PFSK-1 (cell line): ENCODE data around the gene KISS1R.

Source experiments
- FOXP2 ChIP-seq: optimal IDR thresholded peaks from 2 replicates; pipeline ENCODE3; 2011; ENCODE audit warnings: borderline replicate concordance, control low read depth, inconsistent platforms; ENCODE audit not compliant: insufficient read depth; ENCODE audit errors: extremely low read length, extremely low read depth
- POLR2AphosphoS5 ChIP-seq: IDR thresholded peaks from 2 replicates; pipeline ENCODE4 v1.6.1; 2012; ENCODE audit warnings: low read depth, mild to moderate bottlenecking, control low read depth, low read length, moderate library complexity
- SIN3A ChIP-seq: IDR thresholded peaks from 2 replicates; pipeline ENCODE4 v1.6.1; 2012; ENCODE audit warnings: mild to moderate bottlenecking, low read length, moderate library complexity, borderline replicate concordance; ENCODE audit not compliant: insufficient read depth
- TAF1 ChIP-seq: IDR thresholded peaks from 2 replicates; pipeline ENCODE4 v1.6.1; 2012; ENCODE audit warnings: low read length, control low read depth, borderline replicate concordance; ENCODE audit not compliant: insufficient read depth
- TF ChIP-seq, protein P1 (sequence below), 2 experiments: IDR thresholded peaks; 2 replicates each; pipeline versions ENCODE4 v1.6.1 to v1.8.0; 2011 to 2012; ENCODE audit warnings: low read depth in 2 of 2, low read length in 2 of 2, control low read depth in 1 of 2, inconsistent platforms in 1 of 2, mild to moderate bottlenecking in 1 of 2, moderate library complexity in 1 of 2; ENCODE audit not compliant: insufficient read depth in 1 of 2

Gene KISS1R

DNA sequence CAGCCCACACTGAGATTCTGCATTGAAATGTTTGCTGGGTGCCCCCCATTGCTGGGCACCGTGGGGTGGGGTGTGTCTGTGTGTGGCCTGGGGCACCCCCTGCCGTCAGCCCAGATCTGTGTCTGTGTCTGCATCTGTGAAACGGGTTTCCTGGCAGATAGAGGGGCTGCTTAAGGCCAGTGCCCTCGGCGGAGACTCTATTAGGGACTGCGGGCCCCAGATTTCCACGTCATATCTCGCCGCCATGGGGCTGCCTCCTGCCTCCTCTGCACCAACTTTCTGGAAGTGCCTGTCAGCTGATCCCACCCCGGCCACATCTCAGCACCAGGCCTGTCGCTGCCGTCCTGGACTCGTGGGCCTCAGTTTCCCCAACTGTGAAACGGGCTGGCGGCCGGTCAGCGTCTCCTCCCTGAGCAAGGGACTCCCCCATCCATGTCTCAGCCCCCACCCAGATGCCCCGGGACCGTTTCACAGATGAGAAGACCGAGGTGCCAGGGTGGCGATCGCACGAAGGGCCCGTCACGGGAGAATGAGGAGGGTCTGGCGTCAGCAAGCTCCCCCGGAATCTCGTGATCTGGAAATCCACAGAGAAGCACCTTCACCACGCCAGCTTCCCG lies 30.1 kb downstream of the KISS1R start:
- TF ChIP-seq, protein P1, sequence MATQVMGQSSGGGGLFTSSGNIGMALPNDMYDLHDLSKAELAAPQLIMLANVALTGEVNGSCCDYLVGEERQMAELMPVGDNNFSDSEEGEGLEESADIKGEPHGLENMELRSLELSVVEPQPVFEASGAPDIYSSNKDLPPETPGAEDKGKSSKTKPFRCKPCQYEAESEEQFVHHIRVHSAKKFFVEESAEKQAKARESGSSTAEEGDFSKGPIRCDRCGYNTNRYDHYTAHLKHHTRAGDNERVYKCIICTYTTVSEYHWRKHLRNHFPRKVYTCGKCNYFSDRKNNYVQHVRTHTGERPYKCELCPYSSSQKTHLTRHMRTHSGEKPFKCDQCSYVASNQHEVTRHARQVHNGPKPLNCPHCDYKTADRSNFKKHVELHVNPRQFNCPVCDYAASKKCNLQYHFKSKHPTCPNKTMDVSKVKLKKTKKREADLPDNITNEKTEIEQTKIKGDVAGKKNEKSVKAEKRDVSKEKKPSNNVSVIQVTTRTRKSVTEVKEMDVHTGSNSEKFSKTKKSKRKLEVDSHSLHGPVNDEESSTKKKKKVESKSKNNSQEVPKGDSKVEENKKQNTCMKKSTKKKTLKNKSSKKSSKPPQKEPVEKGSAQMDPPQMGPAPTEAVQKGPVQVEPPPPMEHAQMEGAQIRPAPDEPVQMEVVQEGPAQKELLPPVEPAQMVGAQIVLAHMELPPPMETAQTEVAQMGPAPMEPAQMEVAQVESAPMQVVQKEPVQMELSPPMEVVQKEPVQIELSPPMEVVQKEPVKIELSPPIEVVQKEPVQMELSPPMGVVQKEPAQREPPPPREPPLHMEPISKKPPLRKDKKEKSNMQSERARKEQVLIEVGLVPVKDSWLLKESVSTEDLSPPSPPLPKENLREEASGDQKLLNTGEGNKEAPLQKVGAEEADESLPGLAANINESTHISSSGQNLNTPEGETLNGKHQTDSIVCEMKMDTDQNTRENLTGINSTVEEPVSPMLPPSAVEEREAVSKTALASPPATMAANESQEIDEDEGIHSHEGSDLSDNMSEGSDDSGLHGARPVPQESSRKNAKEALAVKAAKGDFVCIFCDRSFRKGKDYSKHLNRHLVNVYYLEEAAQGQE (IDR thresholded peaks at IDR 0.05; ENCODE audit: insufficient read depth in 1 of 2, low read depth in 2 of 2, low read length in 2 of 2) = no peak
- TF ChIP-seq SIN3A (no peak), POLR2AphosphoS5 (no peak), TAF1 (no peak)

GRCh38 chr19:947707-948539 lies 30.8 kb downstream of the KISS1R start:
- TF ChIP-seq SIN3A (no peak), FOXP2 (no peak), TAF1 (no peak), POLR2AphosphoS5 (no peak)
- TF ChIP-seq, protein P1 (IDR thresholded peaks at IDR 0.05; ENCODE audit: insufficient read depth in 1 of 2, low read depth in 2 of 2, low read length in 2 of 2) = no peak

GRCh38 chr19:948842-949496 lies 31.8 kb downstream of the KISS1R start:
- TF ChIP-seq POLR2AphosphoS5 (no peak), TAF1 (no peak), FOXP2 (no peak), SIN3A (no peak)
- TF ChIP-seq, protein P1 (IDR thresholded peaks at IDR 0.05; ENCODE audit: insufficient read depth in 1 of 2, low read depth in 2 of 2, low read length in 2 of 2) = no peak

- no peak for TF ChIP-seq TAF1
- TF ChIP-seq, protein P1 (IDR thresholded peaks at IDR 0.05; ENCODE audit: insufficient read depth in 1 of 2, low read depth in 2 of 2, low read length in 2 of 2) = no peak
- TF ChIP-seq POLR2AphosphoS5 = no peak
- no peak for TF ChIP-seq FOXP2
- TF ChIP-seq SIN3A = no peak
Observed at GRCh38 chr19:950352-951066, 33.4 kb downstream of the KISS1R start.
